ENCODE measurements around the gene ATP6V0A4. TPM values are rescaled to one million over a fixed set of nuclear protein-coding genes. Genes with fewer than 3 reads are reported as not detected.

The ATP6V0A4 gene
- total RNA-seq, 1 donor from 2014 or later, result not detected

DNA sequence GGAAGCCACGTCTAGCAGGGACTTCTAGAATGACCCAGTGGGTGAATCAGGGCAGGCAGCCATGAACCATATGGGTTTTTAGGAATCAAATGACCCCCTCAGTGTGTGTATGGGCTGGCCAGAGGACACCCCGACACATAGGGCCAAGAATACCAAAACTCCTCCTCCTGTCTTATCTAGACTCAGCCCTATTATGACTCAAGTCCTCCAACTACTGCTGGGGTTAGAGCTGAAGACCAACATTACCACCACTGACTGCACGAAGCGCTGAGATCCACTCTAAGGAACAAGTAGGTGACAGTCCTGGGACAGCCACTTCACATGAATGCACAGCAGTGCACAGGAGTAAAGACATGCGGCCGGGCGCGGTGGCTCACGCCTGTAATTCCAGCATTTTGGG is 85.3 kb downstream of the ATP6V0A4 start:
- Mint-ChIP-seq H3K27ac (ENCODE audit: unreplicated experiment) (no peak overlapping the region), H3K9me3 (no peaks in the 10 kb centered on the region), H3K4me1 (no peaks in the 10 kb centered on the region), H3K4me3 (no peak overlapping the region), H3K27me3 (ENCODE audit: low read depth) (no peaks in the 10 kb centered on the region), H3K36me3 (ENCODE audit: low read depth) (no peaks in the 10 kb centered on the region)
- DNase-seq (ENCODE audit: low read depth, low spot score), result no peak
- TF ChIP-seq, protein P1, sequence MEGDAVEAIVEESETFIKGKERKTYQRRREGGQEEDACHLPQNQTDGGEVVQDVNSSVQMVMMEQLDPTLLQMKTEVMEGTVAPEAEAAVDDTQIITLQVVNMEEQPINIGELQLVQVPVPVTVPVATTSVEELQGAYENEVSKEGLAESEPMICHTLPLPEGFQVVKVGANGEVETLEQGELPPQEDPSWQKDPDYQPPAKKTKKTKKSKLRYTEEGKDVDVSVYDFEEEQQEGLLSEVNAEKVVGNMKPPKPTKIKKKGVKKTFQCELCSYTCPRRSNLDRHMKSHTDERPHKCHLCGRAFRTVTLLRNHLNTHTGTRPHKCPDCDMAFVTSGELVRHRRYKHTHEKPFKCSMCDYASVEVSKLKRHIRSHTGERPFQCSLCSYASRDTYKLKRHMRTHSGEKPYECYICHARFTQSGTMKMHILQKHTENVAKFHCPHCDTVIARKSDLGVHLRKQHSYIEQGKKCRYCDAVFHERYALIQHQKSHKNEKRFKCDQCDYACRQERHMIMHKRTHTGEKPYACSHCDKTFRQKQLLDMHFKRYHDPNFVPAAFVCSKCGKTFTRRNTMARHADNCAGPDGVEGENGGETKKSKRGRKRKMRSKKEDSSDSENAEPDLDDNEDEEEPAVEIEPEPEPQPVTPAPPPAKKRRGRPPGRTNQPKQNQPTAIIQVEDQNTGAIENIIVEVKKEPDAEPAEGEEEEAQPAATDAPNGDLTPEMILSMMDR (conservative IDR thresholded peaks at IDR 0.05), result no peak

DNA sequence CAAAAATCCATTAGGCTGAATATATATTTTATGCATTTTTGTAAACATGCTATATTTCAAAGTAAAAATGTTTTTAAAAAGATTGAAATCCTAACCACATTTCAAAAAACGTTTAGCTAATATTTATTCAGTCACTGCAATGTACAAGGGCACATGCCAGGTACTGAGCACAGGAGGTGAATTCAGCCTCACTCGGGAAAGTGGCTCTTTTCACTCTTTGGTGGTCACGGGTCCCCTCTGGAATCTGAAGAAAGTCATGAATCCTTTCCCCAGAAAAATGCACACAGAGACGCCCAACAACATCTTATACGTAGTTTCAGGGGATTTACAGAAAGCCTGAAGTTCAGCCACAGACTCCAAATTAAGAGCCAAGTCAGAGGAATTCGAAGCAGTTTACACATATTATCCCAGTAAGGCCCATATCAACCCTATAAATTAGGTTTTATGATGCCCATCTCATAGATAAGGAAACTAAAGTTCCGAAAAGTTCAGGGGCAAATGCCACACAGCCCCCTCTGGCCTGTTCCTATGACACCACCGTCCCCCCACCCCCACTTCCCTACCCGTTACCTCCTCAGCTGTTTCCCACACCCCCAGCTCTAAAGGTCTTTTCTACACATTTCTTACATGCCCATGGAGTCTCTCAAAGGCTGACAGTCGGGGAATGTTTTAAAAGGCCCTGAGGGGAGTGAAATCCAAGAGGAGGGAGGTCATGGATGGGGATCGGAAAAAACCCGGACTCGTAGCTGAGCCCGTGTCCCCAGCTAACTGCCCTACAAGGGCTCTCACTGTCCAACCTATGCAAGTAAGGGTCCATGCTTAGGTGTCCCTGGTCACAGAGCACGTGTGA is 87.2 kb downstream of the ATP6V0A4 start:
- Mint-ChIP-seq H3K4me1 (no peaks in the 10 kb centered on the region), H3K4me3 (no peak overlapping the region), H3K27ac (ENCODE audit: unreplicated experiment) (peak overlapping the region; percentile 50), H3K36me3 (ENCODE audit: low read depth) (no peaks in the 10 kb centered on the region), H3K9me3 (no peaks in the 10 kb centered on the region), H3K27me3 (ENCODE audit: low read depth) (no peaks in the 10 kb centered on the region)
- TF ChIP-seq, protein P1 (conservative IDR thresholded peaks at IDR 0.05), result no peak
- no peak for DNase-seq (ENCODE audit: low read depth, low spot score)

DNA sequence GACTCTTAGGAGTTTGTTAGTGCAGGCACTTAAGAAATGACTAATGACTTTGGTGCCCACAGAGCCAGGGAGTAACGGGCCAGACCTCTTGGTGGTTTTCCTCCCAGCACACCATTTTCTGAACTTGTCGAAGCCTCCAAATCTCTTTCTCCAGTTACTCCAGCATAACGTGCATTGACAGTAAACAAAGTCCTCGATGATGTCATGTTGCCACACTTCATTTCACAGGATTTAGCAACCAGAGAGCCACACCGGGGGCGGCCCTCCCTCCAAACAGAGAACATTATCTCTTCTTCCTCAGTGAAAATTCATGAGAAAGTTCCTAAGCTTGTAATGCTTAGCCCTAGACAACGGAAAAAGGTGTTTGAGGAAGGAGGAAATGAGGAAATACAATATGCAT is 92.8 kb downstream of the ATP6V0A4 start:
- Mint-ChIP-seq H3K4me1 (no peaks in the 10 kb centered on the region), H3K4me3 (no peak overlapping the region), H3K9me3 (no peaks in the 10 kb centered on the region), H3K27ac (ENCODE audit: unreplicated experiment) (no peak overlapping the region), H3K27me3 (ENCODE audit: low read depth) (no peaks in the 10 kb centered on the region), H3K36me3 (ENCODE audit: low read depth) (no peaks in the 10 kb centered on the region)
- TF ChIP-seq, protein P1 (conservative IDR thresholded peaks at IDR 0.05), result no peak
- no peak for DNase-seq (ENCODE audit: low read depth, low spot score)

DNA sequence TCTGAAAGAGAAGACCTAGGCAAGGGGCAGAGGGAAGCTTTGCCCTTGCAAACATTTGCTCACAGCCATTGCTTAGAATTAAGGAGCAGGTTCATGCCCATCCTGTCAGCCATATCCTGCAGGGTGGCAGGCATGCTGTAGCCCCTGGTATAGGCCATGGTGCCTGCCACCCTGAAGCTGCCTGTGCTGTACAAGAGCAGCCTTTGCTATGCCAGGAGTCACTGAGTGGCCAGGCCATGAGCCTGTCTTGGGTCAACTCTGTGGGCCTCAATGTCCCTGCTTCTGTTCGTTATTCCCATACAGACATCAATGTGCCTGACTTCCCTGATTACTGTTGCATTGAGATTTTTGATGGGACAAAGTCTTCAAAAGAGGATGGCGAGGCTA is 96.5 kb downstream of the ATP6V0A4 start:
- Mint-ChIP-seq H3K36me3 (ENCODE audit: low read depth) (no peaks in the 10 kb centered on the region), H3K4me3 (no peak overlapping the region), H3K9me3 (no peaks in the 10 kb centered on the region), H3K27ac (ENCODE audit: unreplicated experiment) (no peak overlapping the region), H3K27me3 (ENCODE audit: low read depth) (peaks cover 11% of the 10 kb centered on the region), H3K4me1 (no peaks in the 10 kb centered on the region)
- no peak for DNase-seq (ENCODE audit: low read depth, low spot score)
- TF ChIP-seq, protein P1 (conservative IDR thresholded peaks at IDR 0.05), result no peak

DNA sequence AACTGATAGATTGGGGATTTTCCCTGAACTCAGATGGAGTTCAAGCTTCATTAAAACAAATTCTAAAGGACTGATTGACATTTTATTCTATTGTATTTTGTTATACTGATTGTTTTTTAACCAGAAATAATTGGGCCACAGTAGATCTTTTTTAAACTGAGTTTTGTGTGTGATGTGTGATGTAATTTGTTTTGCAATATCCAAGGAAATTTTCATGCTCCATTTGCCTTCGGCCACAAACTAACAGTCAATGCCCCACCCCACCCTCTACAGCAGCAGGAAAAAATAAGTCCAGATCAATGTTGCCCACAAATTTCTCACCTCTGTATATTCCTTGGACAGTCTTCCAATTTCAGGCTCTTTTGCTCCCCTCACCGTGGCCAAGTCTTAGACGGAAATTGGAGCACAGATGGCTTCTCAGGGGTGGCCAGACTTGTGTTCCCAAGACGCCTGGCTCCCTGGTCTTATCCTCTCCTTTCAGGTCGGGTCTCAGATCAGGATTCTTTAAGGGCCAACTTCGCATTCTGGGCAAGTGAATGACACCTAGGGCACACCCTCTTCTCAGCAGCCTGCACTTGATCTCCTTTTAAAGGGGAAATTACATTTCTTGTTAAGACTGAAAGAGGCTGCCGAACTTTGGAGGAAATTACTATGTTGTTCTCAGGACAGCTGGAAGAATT is 97.0 kb downstream of the ATP6V0A4 start, which contains the start of gene SVOPL:
Gene SVOPL (minus strand): TSS at position 506 of the 680 bp plus-strand sequence. CDS start 22,317 bp downstream, outside the sequence.
- H3K4me1 Mint-ChIP-seq, result no peaks in the 10 kb centered on the region
- H3K27me3 Mint-ChIP-seq (ENCODE audit: low read depth), result peaks cover 11% of the 10 kb centered on the region
- TF ChIP-seq, protein P1 (conservative IDR thresholded peaks at IDR 0.05), result no peak
- H3K9me3 Mint-ChIP-seq, result no peaks in the 10 kb centered on the region
- H3K4me3 Mint-ChIP-seq, result no peak within 1 kb of the TSS
- no peak within 1 kb of the TSS for H3K27ac Mint-ChIP-seq (ENCODE audit: unreplicated experiment)
- DNase-seq (ENCODE audit: low read depth, low spot score), result no peak
- H3K36me3 Mint-ChIP-seq (ENCODE audit: low read depth), result no peaks in the 10 kb centered on the region

Measured in neural crest cell (in vitro differentiated cells).